SW 1271 (cell line): ENCODE measurements around the gene PIK3R1.
A peak's percentile ranks its signal among the peaks of the same experiment; 100 is the strongest.

Experiments used
- DNase-seq, 2 experiments: peaks; one replicate each; lab custom pipeline; 2025; lab: John Stamatoyannopoulos, UW

Gene PIK3R1

DNA sequence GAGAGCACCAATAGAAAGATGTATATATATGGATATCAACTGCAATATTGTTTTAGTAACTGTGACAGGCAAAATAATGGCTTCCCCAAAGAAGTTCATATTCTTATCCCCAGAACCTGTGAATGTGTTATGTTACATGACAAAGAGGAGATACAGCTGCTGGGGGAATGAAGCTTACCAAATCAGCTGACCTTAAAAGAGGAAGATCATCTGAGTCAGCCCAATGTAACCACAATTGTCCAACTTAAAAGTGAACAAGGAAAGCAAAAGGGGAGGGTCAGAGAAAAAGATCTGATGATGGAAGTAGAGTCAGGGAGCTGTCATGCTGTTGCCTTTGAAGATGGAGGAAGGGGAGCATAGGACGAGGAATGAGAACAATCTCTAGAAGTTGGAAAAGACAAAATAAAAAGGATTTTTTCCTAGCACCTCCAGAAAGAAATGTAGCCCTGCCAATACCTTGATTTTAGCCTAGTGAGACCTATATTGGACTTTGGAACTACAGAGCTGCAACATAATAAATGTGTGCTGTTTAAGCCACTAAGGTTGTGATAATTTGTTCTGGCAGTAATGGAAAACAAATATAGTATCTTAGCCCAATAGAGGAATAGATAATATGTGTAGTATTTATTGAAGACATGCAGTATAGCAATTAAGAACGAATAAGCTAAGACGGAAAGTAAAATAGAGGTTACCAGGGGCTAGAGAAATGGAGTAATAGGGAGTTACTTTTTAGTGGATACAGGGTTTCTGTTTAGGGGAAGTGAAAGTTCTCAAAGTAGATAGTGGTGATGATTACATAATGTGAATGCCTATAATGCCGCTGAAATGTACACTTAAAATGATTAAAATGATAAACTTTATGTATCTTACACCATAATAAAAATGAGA is 115.9 kb downstream of the PIK3R1 start:
- DNase-seq = no peak

DNA sequence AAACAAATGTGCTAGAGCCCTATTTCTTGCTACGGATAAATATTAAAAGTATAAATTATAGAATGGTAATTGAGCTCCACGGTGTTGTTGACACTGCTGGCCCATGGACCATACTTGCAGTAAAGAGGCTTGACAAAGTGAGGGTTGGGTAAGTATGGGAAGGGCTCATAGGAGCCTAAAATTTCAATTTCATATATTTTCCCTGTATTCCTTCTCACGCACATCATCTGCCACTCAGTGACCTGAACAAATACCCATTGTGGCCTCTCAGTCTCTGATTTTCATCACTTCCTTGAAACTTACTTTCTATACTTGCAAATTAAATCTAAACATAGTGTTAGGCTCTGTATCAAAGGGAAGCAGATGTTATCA is 116.5 kb downstream of the PIK3R1 start:
- no peak for DNase-seq

DNA sequence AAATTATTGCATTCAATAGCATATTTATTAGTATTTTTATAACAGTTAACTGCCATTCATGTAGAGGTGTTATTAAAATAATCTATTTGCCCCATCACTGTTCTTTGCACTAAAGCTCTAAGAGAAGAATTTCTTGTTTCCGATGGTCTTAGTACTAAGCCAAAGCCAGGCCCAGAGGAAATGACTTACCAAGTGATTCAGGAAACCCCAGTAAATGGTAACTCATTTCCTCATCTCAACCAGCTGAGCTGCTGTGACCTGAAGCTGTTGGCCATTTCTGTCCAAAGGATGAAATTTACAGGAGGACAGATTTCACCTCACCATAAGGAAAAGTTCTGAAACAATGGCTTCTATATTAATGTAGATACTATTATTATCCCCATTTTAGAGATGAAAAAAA is 117.0 kb downstream of the PIK3R1 start:
- DNase-seq = no peak

DNA sequence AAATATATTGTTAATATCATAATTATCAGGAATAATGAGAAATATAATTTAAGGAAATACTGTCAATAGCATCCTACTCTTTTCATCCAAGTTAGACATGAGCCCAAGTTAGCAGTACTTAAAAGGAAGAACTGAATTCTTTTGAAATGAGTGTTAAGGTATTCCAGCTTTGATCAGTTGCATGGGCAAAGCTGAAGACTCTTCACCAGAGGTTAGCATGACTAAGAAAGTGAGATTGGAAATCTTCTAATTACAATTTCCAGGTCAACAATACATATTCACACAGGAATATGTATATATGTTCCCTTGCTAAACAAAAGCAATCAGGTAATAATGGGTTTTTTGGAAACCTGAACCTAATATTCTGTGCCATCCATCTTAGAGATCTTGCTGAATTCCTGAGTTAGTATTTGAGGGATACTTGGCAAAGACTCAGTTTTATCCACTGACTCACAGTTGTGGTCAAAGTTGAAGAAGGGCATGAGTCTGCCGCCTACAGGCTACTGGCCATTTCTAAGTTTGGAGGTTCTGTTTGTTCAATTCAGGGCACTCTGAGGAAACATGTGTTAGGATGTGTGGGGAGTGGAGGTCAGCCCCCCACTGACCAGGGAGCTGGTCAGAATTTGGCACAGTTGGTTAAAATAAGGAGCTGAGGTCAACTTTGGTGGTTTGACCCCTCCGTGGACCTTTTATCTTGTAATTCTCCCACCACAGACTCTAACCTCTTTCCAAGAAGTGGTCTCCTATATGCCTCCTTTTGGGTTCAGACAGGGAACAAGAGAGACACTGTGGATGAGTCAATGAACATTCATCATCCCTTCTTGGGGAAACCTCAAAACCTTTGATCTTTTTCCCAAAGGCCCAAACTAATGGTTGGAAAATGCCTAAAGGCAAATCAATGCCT is 118.3 kb downstream of the PIK3R1 start:
- peak; percentile 52 to 72 for DNase-seq

DNA sequence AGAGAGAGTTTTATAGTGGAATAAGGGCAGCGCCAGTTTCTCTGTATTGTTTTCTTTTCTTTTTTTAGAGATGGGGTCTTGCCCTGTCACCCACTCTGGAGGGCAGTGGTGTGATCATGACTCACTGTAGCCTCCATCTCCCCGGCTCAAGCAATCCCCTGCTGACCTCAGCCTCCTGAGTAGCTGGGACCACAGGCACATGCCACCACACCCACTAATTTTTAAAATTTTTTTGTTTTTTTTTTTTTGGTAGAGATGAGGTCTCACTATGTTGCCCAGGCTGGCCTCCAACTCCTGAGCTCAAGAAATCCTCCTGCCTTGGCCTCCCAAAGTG is 119.0 kb downstream of the PIK3R1 start:
- no peak for DNase-seq

DNA sequence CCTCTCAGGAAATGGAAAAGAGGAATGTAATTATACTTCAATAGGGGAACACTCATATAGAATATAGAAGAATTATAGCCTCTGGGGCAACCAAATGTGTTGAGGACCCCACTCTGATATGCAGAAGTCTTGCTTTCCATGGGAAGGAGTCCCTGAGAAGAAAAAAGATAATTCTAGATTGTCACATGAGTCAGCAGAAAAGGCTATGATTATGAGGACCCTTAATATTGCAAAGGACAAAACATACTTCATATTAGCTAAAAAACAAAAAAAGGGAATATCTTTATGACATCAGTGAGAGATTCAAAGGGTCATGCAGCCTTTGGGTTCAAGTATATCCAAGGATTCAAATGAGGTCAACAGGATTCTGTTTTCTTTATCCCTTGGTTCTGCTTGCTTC is 119.5 kb downstream of the PIK3R1 start:
- no peak for DNase-seq

DNA sequence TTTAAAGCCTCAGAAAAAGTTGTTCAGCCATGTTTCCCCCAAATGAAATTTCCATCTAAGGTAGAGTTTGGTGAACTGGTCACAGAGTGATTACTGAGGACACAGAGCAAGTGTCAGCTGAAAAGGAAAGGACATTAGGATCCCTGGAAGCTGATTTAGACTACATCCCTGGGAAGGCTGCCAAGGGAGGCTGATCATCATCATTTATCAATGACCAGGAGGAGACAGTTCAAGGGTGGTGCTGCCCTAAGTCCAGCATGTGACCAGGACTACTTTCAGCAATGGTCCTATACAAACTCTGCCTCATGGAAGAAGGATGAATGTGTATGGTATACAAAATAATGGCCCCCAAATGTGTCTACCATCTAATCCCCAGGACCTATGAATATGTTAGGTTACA is 120.6 kb downstream of the PIK3R1 start:
- DNase-seq = no peak

DNA sequence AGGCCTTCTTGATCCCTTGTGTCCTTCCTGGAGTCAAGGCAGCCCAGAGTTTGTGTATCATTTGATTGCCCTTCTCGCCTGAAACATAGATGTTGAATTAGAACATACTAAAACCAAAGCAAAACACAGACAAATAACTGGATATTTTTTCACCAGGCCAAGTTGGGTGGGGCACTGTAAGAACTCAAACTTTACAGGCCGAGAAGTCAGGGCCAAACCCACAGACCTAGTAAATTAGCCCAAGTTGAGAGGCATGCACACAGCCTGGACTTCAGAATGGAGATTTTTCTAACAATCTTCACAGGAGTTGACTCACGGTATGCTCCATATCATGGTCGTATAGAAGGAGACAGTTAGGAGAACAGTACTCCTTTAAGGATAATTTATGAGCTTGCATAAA is 121.7 kb downstream of the PIK3R1 start:
- no peak for DNase-seq

DNA sequence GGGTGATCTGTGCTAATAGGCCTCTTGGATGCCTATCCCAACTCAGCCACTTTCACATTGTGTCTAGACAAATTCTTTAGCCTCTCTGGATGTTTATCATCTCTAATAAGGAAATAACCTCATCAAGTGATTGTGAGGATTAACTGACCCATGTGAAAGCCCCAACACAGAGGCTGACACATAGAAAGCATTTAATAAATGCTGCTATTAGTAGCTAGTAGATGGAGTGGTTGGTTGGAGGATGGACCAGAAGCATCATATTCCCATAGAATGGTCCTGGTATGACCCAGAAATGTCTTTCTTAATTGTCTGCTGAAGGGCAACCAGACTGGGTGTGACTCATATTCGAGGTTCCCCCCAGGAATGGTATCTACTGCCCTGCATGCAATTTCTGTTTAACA is 124.4 kb downstream of the PIK3R1 start:
- DNase-seq = no peak

DNA sequence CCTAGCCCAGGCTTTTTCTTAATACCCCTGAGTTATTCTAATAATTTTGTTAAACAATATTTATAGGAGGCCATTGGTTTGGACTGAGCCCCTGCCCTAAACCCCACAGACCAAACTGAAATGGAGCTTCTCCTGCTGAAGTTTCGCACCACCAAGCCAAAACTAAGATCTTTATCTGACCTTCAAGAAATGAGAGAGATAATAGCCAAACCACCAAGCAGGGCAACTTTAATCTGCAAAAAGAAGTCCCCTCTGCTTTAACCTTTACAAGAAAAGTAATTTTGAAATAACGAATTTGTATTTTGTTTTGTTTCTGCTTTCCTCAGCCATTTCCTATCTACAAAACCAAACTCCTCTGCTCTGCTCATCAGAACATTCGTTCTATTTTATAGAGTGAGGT is 125.5 kb downstream of the PIK3R1 start:
- no peak for DNase-seq

DNA sequence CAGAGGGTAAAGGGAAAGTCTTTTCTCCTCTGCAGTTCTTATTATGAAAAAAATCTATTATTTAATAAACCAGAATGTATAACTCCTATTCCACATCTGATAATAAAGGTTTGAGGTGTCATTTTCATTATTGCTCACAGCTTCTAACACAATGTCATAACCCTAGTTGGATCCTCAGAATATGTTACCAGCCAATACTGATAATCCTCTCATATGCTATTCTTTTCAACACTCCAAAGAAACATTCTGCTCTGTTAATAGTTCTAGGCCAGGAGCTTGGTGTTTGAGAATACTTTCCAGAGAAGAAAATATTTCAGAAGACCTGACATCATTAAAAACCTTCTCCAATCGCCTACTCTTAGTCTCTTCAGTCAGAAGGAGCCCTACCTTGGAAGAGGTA is 127.1 kb downstream of the PIK3R1 start:
- DNase-seq = no peak

DNA sequence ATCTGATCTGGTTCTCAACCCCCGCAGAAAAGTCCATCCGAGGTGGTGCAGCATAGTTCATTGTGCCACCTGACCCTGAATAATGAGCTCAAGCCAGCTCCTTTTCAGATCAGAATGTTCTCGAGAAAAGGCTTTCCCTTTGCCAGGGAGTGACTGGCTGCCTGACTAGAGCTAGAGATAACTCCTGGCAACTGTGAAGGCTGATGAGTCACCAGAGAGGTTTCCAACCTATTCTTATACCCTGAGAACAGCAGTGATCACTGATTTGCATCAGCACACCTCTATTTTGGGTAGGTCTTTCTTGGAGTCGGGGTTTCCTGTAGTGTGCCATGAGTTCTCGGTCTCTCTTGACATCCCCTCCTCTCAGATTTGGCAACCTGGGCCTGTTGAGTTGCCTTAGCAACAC is 127.9 kb downstream of the PIK3R1 start:
- DNase-seq = peak in 1 of 2 experiments; percentile 11

DNA sequence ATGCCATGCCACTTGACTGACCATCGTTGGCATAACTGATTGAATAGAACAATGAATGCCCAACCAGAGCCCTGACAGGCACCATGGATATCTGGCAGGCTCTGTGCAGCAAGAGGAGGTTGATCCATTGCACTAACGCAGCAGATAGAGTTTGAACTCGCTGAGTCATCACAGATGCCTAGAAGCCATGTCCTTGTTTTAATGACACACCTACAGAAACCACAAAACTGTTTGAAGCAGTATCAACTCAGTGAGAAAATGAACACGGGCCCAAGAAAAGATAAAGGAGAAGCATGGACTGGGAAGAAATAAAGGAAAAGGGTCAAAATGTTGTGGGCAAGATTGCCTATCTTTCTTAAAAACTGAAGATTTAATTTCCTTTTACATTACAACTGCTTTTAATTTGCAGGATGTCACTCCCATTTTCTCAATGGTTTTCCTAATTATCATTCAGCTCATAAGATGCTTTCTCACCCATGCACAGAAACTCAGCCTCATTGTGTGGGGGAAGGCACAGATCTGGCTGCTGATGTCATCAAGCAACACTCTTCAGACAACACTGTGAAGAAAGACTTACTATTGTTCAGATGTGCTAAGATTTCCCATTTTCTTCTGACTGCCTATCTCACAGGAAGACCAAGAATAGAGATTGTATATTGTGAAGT is 129.0 kb downstream of the PIK3R1 start:
- peak in 1 of 2 experiments; percentile 10 for DNase-seq

DNA sequence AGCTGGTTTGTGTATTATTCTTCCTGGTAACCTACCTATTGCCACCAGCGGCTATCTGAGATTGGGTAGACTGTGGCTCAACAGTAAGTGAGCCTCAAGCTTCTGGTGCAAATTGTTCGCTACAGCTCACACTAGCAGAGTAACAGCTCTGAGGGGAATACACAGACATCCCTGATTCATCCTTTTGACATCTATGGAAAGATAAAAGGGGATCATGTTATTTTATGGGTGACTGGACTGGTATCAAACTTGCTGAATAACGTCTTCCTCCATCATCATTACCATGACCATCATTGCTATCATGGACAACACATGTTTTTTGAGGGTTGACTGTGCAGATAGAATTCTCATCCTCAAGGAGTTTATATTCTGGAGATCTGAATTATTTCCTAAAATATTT is 129.6 kb downstream of the PIK3R1 start:
- no peak for DNase-seq

DNA sequence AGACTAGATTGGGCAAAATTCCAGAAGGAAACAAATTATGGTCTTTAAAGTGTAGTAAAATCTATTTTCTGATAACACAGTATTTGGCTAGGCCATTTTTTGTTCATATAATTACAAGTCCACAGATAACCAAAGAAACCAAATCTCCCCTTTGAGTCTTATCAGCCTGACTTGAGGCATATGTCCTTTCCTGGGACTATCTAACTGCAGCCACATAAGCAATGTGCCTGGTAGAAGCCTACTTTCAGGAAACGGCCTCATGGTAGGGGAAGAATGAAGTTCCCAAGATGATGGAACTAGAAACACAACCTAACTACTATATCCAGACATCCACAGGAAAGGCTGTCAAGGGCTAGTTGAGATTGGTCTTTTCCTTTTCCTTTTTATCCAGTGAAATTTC is 130.0 kb downstream of the PIK3R1 start:
- no peak for DNase-seq

DNA sequence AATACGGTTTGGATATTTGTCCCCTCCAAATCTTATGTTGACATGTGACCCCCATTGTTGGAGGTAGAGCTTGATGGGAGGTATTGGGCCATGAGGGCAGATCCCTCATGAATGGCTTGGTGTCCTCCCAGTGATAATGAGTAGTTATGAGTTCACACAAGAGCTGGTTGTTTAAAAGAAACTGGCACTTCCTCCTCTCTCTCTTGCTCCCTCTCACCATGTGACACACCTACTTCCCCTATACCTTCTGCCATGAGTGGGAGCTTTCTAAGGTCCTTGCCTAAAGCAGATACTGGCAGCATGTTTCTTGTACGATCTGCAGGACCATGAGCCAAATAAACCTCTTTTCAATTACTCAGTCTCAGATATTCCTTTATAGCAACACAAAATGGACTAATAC is 132.0 kb downstream of the PIK3R1 start:
- no peak for DNase-seq

DNA sequence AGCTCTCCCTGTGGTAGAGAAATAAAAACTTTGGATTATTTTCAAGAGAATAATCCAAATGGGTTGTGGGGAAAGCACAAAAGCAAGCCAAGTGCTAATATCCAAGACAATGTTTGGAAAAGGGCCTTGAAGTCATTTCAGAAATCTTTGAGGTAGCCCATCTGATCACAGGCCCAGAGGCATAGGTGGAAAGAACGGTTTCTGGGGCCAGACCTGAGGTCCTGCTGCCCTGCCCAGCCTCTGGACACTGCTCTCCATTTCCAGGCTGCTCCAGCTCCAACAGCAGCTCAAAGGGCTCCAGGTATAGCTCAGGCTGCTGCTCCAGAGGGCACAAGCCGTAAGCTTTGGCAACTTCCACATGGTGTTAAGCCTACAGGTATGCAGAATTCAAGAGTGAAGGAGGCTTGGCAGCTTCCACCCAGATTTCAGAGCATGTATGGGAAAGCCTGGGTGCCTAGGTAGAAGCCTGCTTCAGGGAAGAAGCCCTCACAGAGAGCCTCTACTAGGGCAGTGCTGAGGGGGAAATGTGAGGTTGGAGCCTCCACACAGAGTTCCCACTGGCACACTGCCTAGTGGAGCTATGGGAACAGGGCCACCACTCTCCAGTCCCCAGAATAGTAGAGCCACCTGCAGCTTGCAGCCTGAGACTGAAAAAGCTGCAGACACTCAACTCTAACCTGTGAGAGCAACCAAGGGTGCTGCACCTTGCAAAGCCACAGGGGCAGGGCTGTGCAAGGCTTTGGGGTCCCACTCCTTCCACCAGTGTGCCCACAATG is 133.1 kb downstream of the PIK3R1 start:
- DNase-seq = no peak

DNA sequence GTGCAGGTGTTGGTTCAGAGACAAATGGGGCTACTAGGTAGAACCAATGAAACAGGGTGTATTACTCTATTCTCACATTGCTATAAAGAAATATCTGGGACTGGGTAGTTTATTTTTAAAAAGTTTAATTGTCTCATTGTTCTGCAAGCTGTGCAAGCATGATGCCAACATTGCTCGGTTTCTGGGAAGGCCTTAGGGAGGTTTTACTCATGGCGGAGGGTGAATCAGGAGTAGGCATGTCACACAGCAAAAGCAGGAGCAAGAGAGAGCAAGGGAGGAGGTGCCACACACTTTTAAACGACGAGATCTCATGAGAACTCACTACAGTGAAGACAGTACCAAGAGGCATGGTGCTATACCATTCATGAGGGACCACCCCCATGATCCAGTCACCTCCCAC is 134.6 kb downstream of the PIK3R1 start:
- DNase-seq = no peak
